GM18520 (cell line): ENCODE measurements around the gene LITAF.

ENCODE experiments used
- ATAC-seq: cut with Tn5 transposase; IDR thresholded peaks from one replicate; pipeline ENCODE4 v1.9.1; 2021; ENCODE audit not compliant: unreplicated experiment

LITAF gene

GRCh38 chr16:11586856-11587642, at the start of gene LITAF:
TSS of gene LITAF (minus strand) at chr16:11586919. CDS start at chr16:11556730, 30,189 bp downstream.
- peak; percentile 20 for ATAC-seq

- ATAC-seq: no peak
Measured at GRCh38 chr16:11636172-11636721, 49.5 kb upstream of the LITAF start.

- no peak for ATAC-seq
Measured at GRCh38 chr16:11635679-11636171, 49.0 kb upstream of the LITAF start.

GRCh38 chr16:11635113-11635652, 48.5 kb upstream of the LITAF start:
- no peak for ATAC-seq

- no peak for ATAC-seq
Measured at GRCh38 chr16:11634312-11634711, 47.6 kb upstream of the LITAF start.

- ATAC-seq: no peak
Measured at GRCh38 chr16:11633113-11633512, 46.4 kb upstream of the LITAF start.

GRCh38 chr16:11632455-11632939, 45.8 kb upstream of the LITAF start:
- no peak for ATAC-seq

- ATAC-seq: no peak
Measured at GRCh38 chr16:11631214-11631613, 44.5 kb upstream of the LITAF start.

- no peak for ATAC-seq
Measured at GRCh38 chr16:11630768-11631056, 44.0 kb upstream of the LITAF start.

- ATAC-seq: no peak
Measured at GRCh38 chr16:11630046-11630767, 43.5 kb upstream of the LITAF start.

- ATAC-seq: no peak
Measured at GRCh38 chr16:11629071-11630030, 42.6 kb upstream of the LITAF start.

GRCh38 chr16:11627822-11628457, 41.2 kb upstream of the LITAF start:
- ATAC-seq: no peak

GRCh38 chr16:11627292-11627663, 40.6 kb upstream of the LITAF start:
- no peak for ATAC-seq

GRCh38 chr16:11626657-11627291, 40.1 kb upstream of the LITAF start:
- no peak for ATAC-seq

GRCh38 chr16:11625769-11626168, 39.0 kb upstream of the LITAF start:
- no peak for ATAC-seq

GRCh38 chr16:11624636-11625607, 38.2 kb upstream of the LITAF start:
- no peak for ATAC-seq

GRCh38 chr16:11624205-11624604, 37.5 kb upstream of the LITAF start:
- ATAC-seq: no peak

- no peak for ATAC-seq
Measured at GRCh38 chr16:11621920-11622651, 35.4 kb upstream of the LITAF start.
